ENCODE data around the gene MOGAT1.

Gene MOGAT1

GRCh38 chr2:222756951-222757650 lies 85.6 kb downstream of the MOGAT1 start:
- TF ChIP-seq CTCF (IDR thresholded peaks at IDR 0.05; ENCODE audit: control extremely low read depth, extremely low read depth, low read depth, missing control alignments), result no peak
- CTCF ChIA-PET, result no interaction called here
- no peak for DNase-seq (ENCODE audit: extremely low spot score)
- POLR2A ChIA-PET, result no interaction called here
